ENCODE measurements around the gene BCO2.
"Not testable (repeated sequence)": the region's sequence is repeated elsewhere in the genome, so short reads cannot be mapped to it uniquely, and the experiment has no call there.

Gene BCO2, protein sequence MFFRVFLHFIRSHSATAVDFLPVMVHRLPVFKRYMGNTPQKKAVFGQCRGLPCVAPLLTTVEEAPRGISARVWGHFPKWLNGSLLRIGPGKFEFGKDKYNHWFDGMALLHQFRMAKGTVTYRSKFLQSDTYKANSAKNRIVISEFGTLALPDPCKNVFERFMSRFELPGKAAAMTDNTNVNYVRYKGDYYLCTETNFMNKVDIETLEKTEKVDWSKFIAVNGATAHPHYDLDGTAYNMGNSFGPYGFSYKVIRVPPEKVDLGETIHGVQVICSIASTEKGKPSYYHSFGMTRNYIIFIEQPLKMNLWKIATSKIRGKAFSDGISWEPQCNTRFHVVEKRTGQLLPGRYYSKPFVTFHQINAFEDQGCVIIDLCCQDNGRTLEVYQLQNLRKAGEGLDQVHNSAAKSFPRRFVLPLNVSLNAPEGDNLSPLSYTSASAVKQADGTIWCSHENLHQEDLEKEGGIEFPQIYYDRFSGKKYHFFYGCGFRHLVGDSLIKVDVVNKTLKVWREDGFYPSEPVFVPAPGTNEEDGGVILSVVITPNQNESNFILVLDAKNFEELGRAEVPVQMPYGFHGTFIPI

DNA sequence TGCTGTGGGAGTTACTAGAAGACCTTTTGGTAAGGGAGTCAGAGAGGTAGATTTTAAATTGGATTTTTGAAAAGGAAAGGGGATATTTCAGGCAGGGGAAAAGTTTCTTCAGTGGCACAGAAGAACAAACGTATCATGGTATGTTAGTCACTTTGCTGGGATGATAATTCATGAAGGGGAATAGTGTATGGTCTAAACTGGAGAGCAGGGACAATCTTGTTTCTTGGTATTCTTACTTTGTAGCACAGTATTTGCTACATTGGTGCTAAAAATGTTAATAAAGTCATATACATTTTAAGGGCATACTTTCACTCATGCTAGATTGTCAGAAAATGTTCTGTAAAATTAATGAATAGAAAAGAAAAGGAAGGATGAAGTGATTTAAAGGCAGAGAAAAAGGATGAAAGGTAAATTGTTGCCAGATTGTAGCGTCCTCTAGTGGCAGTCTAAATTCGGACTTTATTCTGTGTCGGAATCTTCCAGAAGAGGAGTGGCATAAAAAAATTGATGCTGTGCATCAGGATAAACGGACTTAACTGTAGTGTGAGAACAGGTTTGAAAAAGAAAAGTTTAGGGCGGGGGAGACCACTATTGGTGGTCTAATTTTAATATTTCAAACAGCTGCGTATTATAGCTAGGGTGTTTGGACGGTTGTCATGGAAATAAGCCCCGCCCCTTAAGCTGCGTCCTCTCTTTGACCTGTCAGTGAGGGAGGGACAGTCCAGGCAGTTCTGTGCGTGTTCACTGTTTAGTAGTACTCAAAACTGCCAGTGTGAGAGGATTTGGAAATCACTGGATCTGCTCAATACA, at the start of gene BCO2:
Gene BCO2 (plus strand): TSS at position 724 of the 810 bp plus-strand sequence. CDS start 90 bp downstream, outside the sequence.
- DNase-seq: no peak

GRCh38 chr11:112127056-112127455, 48.3 kb upstream of the BCO2 start:
- no peak for DNase-seq

- DNase-seq: no peak
Observed at GRCh38 chr11:112128483-112129121, 46.7 kb upstream of the BCO2 start.

DNA sequence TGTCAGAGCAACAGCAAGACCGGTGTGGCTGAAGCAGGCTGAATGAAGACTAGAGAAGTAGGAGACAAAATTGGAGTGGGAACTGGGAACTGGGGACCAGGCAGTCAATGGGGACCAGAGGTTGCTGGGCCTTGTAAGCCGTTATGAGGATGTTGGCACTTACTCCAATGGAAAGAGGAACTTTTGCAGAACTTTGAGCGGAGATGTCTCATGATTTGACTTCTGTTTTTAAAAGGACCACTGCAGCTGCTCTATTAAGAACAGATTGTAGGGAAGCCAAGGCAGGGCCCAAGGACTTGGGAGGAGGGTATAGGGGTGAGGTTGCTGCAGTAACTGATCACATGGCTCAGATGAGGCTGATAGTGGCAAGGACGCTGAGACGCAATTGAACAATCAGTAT, 45.7 kb upstream of the BCO2 start:
- DNase-seq: no peak

GRCh38 chr11:112132737-112133136, 42.6 kb upstream of the BCO2 start:
- no peak for DNase-seq

- DNase-seq: no peak
Observed at GRCh38 chr11:112134473-112134872, 40.8 kb upstream of the BCO2 start.

GRCh38 chr11:112143597-112143996, 31.7 kb upstream of the BCO2 start:
- DNase-seq: no peak

DNA sequence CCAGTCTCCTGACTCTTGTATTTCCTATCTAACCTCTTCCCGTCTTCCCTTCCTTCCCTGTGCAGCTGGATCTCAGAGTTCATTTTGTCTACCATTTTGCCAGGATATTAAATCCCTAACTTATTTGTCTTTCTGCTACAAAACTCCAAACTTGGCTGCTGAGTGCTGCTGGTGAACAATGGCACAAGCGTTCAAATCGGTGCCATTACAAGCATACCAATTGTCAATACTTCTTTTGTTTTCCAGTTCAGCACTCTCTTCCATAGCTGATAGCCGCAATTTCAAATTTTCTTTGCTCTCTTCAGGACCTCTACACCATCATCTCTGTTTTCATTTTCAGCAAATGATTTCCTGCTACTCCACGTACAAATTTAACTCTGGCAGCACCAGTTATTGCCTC, 24.8 kb upstream of the BCO2 start:
- DNase-seq: no peak

DNA sequence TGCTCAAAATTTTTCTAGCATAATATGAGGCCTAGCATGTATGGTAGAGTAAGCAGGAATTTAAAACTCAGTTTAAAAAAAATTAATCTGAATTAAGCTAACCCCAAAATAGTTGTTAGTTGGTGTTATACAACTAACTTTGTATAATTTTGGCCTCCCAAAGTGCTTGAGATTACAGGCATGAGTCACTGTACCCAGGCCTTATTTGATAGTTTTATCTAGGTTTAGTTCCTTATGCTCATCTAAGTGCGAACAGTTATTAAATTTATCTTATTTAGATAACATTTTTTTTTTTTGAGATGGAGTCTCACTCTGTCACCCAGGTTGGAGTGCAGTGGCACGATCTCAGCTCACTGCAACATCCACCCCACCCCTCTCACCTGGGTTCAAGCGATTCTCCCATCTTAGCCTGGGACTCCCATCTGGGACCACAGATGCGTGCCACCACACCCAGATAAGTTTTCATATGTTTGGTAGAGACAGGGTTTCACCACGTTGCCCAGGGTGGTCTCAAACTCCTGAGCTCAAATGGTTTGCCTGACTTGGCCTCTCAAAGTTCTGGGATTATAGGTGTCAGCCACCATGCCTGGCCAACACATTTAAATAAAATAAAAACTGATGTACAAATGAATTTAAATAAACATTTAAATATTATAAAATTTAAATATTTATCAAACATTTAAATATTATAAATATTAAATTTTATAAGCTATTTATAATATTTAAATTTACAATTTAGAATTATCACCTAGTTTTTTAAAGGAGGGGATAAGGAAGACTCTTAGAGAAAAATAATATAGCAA, 19.0 kb upstream of the BCO2 start:
- DNase-seq: no peak

- no peak for DNase-seq
Observed at GRCh38 chr11:112156956-112157766, 18.2 kb upstream of the BCO2 start.

DNA sequence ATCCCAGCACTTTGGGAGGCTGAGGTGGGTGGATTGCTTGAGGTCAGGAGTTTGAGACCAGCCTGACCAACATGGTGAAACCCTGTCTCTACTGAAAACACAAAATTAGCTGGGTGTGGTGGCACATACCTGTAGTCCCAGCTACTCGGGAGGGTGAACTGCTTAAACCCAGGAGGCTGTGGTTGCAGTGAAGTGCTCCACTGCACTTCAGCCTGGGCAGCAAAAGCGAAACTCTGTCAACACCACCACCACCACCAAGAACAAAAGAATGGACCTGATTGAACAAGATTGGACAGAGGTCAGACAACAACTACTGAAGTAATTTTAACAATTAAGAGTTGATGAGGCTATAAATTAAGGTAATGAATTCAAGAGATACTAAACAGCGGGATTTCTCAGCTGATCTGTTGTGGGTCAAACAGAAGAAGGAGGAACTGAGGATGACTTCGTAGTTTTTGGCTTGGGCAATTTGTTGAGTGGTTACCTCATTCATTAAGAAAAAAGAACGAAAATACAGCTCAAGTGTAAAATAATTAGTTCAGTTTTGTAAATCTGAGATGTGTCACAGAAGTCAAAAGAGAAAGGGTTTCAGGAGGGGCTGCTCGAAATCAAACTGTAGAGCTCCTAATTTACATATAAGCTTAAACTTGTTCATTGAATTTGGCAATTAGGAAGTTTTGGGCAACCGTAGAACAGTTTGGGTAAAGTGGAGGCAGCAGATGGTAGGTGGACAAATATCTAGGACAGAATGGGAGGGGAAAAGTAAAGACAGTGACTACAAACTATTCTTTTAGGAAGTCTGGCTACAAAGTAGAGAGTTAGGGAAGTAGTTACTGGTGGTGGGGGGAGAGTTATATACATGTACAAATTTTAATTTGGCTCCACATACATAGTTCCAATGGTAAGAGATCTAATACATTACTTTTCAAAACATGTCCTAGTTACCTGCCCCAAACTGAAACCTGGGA, 15.9 kb upstream of the BCO2 start:
- DNase-seq: no peak

DNA sequence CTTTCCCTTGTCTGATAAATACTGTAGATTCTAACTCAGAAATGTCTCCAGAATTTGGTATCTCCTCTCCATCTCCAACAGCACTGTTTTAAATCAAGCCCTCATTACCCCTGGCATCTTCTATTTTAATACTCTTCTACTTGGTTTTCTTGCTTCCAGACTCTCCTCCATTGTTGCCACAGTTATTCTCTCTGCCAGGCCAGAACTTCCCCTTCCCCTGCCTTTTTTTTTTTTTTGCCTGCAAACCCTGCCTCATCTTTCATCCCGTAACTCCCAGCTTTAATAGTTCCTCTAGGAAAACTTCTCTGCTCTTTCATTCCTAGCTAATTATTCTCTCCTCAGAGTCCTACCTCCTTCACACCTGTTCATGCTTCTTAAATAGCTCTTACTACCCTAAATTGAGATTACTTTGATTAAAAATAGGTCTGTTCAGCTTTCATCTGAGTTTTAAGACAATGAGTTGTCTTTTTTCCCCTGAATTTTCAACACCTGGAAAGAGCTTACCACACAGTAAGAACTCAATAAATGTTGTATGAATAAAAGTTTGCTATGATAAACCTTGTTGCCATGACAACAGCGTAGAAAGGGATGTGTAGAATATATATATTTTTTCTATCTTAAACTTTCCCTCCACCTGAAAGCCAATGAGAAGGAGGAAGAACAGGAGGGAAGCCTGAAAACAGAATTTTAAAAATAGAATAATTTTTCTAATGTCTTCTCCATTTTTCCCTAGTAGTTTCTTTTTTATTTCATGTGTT, 15.0 kb upstream of the BCO2 start:
- DNase-seq: no peak

DNA sequence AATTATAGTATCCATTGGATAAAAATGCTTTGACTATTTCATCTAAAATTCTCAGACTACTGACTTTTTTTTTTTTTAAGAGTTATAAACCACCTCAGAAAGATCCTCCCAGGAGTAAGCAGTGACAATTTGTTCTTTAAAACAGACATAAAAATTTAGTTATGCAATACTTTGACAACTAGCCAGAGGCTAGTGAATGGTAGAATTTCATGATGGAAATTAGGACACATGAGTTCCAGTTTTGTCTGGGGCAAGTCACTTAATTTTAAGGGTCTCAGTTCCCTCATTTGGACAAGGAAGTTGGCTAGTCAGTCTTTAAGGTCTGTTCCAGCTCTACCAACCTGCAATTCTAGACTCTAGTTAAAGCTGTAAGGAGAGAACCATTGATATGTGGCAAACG, 14.3 kb upstream of the BCO2 start:
- DNase-seq: no peak

DNA sequence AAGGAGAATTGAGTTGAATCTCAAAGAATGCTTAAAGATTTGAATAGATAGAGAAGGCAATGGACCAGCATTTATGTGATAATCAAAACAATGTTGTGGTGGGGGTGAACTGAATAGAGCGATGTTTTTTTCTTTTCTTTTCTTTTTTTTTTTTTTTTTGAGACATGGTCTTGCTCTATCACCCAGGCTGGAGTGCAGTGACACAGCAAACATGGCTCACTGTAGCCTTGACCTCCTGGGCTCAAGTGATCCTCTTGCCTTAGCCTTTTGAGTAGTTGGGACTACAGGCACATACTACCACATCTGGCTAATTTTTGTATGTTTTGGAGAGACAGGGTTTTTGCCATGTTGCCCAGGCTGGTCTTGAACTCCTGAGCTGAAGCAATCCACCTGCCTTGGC, 13.1 kb upstream of the BCO2 start:
- not testable (repeated sequence) for DNase-seq

- no peak for DNase-seq
Observed at GRCh38 chr11:112162761-112163546, 12.4 kb upstream of the BCO2 start.

DNA sequence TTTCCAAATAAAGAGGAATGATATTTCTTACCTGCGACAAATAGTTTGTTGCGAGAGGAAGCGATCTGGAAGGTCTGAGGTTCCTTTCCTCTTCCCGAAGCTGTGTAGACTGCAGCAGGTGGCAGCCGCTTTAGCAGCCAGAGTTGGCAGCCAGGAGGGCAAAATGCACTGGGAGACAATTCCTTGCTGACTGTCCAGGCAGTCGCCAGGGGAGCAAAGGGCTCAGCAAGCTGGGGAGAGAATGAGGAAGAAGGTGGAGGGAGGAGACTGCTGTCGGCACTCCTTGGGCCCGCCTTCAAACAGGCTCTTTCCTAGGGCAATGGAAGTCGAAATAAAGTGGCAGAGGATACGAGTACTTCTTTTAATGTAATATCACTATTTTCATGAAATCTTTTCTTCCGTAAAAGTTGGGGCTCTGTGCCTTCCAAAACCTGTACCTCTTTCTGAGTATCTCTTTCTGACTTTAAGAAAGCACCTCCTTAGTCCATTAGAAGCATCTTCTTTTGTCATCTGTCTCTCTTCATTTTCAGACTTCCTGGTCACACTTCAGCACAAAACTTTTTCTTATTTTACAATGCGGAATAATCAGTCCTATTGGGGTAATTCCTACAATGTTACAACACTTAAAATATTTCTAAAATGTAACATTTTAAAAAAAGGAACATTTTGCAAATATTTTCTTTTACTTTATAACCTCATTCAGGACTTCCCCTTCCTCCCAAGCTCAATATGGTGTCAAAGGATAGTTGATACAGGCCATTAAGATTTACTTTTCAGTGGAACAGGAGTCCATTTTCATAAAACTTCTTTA, 11.2 kb upstream of the BCO2 start, which contains the start of gene IL18:
Gene IL18 (minus strand): TSS at position 220 of the 811 bp plus-strand sequence. CDS start 9,041 bp downstream, outside the sequence.
- DNase-seq: no peak

- DNase-seq: no peak
Observed at GRCh38 chr11:112165049-112165448, 10.3 kb upstream of the BCO2 start.

DNA sequence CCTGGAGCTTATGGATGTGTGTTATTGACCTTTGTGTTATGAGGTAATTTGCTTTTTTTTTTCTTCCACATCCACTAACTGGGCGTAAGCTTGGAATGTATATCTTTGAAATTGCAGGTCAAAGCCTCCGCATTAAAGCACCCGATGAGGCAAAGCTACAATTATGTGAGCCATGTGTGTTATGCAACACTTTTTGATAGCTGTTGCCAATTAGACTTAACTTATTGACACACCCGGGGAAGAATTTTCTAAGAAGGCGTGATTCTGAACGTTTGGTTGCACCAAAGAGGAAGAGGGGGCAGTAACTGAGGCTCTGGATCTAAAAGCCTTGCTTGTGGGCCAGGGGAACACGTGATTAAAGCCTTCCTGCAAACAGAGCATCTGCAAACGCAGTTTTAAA, 8.8 kb upstream of the BCO2 start:
- no peak for DNase-seq

Data from activated CD4-positive, CD25-positive, alpha-beta regulatory T cell (primary cell).